Measurements from ENCODE around the gene EEA1. TPM values are rescaled to one million over a fixed set of nuclear protein-coding genes. Genes with fewer than 3 reads are reported as not detected.

Gene EEA1
- total RNA-seq, 1 donor from 2014 or later = 17.5 TPM

DNA sequence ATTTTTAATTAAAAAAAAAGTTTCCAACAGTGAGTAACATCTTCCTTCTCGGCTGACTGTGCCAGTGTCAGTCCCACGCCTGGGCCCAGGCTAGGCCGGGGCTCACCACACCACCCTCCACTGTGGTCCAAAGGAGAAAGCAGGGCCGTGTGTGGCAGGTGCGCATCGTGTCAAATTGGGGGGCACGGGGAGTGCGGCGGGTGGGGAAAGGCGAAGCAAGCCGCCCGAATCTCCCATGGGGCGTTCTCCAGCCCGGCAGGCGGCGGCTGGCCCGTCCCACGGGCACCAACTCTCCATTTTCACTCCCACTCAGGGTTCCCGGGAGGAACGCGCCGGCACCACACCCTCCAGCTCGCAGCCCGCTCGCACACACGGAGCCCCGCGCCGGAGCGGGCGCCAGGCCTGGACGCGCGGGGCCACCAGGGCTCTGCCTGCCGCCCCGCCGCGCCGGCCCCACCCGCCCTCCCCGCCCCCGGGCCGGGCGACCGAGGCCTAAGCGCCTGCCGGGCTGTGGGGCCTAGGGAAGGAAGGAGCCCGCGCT is 604 bp downstream of the EEA1 start:
- Mint-ChIP-seq H3K4me1 (ENCODE audit: low read depth) (peaks cover 31% of the 10 kb centered on the region), H3K9me3 (no peaks in the 10 kb centered on the region), H3K4me3 (peak overlapping the region; percentile 88), H3K36me3 (ENCODE audit: low read depth) (peaks cover 4% of the 10 kb centered on the region), H3K27me3 (ENCODE audit: insufficient read depth) (peaks cover 13% of the 10 kb centered on the region), H3K27ac (peak overlapping the region; percentile 96)
- peak; percentile 20 for DNase-seq (ENCODE audit: low spot score)
- intact Hi-C loops (cut with micrococcal nuclease) = loop anchor here (5.0 to 10.0 kb wide), 9 partner anchors 101 to 1716 kb away; partner anchors contain the start of gene SOCS2

DNA sequence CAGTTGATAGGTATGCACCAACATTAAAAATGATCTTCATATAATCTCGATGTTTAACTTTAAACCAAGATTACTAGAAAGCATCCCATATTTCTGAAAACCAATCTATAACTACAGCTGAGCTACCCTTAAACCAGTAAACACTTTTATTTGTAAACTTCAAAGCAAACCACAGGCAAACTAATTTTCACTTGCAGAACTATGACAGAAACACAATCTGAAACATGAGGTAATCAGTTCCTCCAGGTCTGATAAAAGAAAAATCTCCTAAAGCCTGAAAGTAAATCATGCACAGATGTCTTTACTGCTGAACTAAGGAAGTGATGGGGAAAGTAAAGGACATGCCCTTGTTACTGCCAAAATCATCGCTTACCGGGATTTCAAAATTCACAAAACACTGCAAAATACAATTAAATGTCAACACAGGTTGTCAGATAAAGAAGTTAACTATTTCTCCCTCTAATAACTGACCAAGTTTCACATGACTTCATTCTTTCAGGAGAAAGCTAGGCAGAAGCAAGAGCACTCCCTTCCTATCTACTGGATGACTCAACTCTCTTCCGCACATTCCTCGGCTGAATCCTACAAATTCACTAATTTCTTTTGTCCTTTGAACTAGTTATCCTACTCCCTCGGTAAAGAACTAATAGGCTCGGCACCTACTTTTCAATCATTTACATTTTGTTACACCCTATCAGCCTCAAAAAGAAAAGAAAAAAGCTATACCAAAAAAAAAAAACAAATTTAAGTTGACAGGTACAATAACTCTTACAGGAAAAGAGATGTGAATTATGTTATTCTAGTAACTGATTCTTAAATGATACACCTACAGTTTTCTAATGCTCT is 1.4 kb downstream of the EEA1 start:
- Mint-ChIP-seq H3K27me3 (ENCODE audit: insufficient read depth) (peaks cover 13% of the 10 kb centered on the region), H3K4me3 (peak overlapping the region; percentile 88), H3K27ac (peak overlapping the region; percentile 96), H3K36me3 (ENCODE audit: low read depth) (peaks cover 7% of the 10 kb centered on the region), H3K4me1 (ENCODE audit: low read depth) (peaks cover 31% of the 10 kb centered on the region), H3K9me3 (no peaks in the 10 kb centered on the region)
- intact Hi-C loops (cut with micrococcal nuclease) = loop anchor here (1.0 to 10.0 kb wide), 14 partner anchors 61 to 1717 kb away; partner anchors contain the start of gene SOCS2
- DNase-seq (ENCODE audit: low spot score) = no peak

DNA sequence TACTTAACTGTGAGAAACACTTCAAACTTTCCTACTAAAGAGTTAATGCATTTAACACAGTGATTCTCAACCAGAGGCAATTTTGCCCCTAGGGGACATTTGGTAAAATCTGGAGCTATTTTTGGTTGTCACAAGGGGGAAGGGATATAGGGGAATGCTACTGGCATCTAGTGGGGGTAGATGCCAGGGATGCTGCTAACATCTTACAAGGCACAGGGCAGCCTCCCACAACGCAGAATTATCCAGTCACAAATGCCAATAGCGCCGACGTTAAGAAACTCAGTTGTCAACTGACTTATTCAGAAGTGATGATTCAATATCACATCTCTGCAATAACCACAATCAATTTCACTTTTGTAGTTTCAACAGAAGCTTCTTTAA is 2.0 kb downstream of the EEA1 start:
- intact Hi-C loops (cut with micrococcal nuclease) = loop anchor here (1.0 to 10.0 kb wide), 14 partner anchors 61 to 1718 kb away; partner anchors contain the start of gene SOCS2
- peaks cover 11% of the 10 kb centered on the region for H3K36me3 Mint-ChIP-seq (ENCODE audit: low read depth)
- H3K27ac Mint-ChIP-seq = peak overlapping the region; percentile 96
- peaks cover 35% of the 10 kb centered on the region for H3K4me1 Mint-ChIP-seq (ENCODE audit: low read depth)
- peak; percentile 23 for DNase-seq (ENCODE audit: low spot score)
- peak overlapping the region; percentile 88 for H3K4me3 Mint-ChIP-seq
- H3K9me3 Mint-ChIP-seq = peaks cover 3% of the 10 kb centered on the region
- H3K27me3 Mint-ChIP-seq (ENCODE audit: insufficient read depth) = peaks cover 13% of the 10 kb centered on the region

DNA sequence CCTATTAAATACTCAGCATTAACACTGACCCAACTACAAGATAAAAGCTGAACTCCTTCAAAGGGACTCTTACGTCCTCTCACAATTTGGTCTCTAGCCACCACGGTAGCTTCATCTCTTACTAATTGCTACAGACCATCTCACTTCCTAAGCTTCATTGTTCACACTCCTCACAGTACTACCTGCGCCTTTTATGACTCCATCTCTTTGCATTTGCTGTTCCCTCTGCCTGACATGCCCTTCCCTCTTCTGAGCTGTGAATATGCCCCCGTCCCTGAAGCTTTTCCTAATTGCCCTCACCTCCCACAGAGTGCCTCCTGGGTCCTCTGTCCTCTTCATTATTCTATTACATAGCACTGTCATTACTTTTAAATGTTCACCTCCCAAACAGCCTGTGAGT is 2.5 kb downstream of the EEA1 start:
- Mint-ChIP-seq H3K27ac (no peak overlapping the region), H3K27me3 (ENCODE audit: insufficient read depth) (peaks cover 13% of the 10 kb centered on the region), H3K36me3 (ENCODE audit: low read depth) (peaks cover 13% of the 10 kb centered on the region), H3K4me3 (peak overlapping the region; percentile 88), H3K4me1 (ENCODE audit: low read depth) (peaks cover 38% of the 10 kb centered on the region), H3K9me3 (peaks cover 6% of the 10 kb centered on the region)
- DNase-seq (ENCODE audit: low spot score) = no peak
- intact Hi-C loops (cut with micrococcal nuclease) = loop anchor here (5.0 to 10.0 kb wide), 9 partner anchors 99 to 1718 kb away; partner anchors contain the start of gene SOCS2

DNA sequence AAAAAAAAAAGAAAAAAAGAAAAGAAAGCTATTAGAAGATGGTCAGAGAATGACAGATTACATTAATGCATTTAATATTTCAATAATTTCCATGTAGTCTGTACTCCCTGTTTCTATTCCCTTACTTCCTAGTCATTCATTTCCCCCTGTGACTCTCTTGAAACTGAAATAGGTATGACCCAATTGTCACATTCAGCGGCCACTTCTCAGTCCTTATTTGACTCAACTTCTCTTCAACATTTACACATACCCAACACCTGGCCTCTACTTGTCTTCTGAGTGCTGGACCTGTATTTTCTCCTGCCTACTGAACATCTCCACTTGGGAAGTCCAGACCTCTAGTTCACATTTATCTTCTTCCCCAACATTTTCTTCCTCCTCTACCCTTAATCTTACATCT is 7.2 kb downstream of the EEA1 start:
- DNase-seq (ENCODE audit: low spot score) = no peak
- H3K4me3 Mint-ChIP-seq = no peak overlapping the region
- H3K4me1 Mint-ChIP-seq (ENCODE audit: low read depth) = peaks cover 15% of the 10 kb centered on the region
- intact Hi-C loops (cut with micrococcal nuclease) = loop anchor here (10.0 kb wide), 2 partner anchors 717 to 1723 kb away; no protein-coding TSS in a partner anchor
- peaks cover 6% of the 10 kb centered on the region for H3K9me3 Mint-ChIP-seq
- peaks cover 9% of the 10 kb centered on the region for H3K27me3 Mint-ChIP-seq (ENCODE audit: insufficient read depth)
- no peak overlapping the region for H3K27ac Mint-ChIP-seq
- H3K36me3 Mint-ChIP-seq (ENCODE audit: low read depth) = peaks cover 13% of the 10 kb centered on the region

DNA sequence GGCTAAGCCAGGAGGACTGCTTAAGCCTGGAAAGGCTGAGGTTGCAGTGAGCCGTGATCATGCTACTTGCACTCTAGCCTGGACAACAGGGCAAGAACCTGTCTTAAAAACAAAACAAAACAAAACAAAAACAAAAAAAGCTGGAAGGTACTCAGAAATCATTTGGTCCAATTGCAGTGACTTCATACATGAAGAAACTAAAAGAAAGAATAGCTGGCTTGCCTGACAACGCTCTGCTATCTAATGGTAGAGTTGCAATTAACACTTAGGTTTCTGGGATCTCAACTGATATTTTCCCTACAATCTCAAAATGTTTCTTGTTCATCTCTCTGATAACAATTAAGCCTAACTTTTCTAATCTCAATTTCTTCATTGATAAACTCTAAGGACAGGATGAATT is 13.7 kb downstream of the EEA1 start:
- Mint-ChIP-seq H3K27me3 (ENCODE audit: insufficient read depth) (no peaks in the 10 kb centered on the region), H3K4me3 (no peak overlapping the region), H3K4me1 (ENCODE audit: low read depth) (peaks cover 21% of the 10 kb centered on the region), H3K9me3 (peaks cover 4% of the 10 kb centered on the region), H3K36me3 (ENCODE audit: low read depth) (peaks cover 5% of the 10 kb centered on the region), H3K27ac (no peak overlapping the region)
- no peak for DNase-seq (ENCODE audit: low spot score)
- intact Hi-C loops (cut with micrococcal nuclease) = no loop called here

DNA sequence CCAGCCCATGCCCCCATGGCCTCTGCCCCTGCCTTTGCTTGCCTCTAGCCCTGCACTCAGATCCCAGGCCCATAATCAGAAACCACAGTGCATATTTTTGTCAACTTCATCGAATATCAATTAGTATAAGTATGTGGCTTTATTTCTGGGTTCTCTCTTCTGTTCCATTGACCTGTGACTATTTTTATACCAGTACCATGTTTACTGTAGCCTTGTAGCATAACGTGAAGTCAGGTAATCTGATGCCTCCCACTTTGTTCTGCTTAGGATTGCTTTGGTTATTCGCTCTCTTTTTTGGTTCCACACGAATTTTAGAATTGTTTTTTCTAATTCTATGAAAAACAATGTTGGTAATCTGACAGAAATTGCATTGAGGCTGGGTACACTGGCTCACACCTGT is 14.9 kb downstream of the EEA1 start:
- peaks cover 21% of the 10 kb centered on the region for H3K4me1 Mint-ChIP-seq (ENCODE audit: low read depth)
- no peaks in the 10 kb centered on the region for H3K27me3 Mint-ChIP-seq (ENCODE audit: insufficient read depth)
- DNase-seq (ENCODE audit: low spot score) = no peak
- peaks cover 5% of the 10 kb centered on the region for H3K36me3 Mint-ChIP-seq (ENCODE audit: low read depth)
- intact Hi-C loops (cut with micrococcal nuclease) = no loop called here
- no peak overlapping the region for H3K4me3 Mint-ChIP-seq
- peaks cover 5% of the 10 kb centered on the region for H3K9me3 Mint-ChIP-seq
- H3K27ac Mint-ChIP-seq = no peak overlapping the region

DNA sequence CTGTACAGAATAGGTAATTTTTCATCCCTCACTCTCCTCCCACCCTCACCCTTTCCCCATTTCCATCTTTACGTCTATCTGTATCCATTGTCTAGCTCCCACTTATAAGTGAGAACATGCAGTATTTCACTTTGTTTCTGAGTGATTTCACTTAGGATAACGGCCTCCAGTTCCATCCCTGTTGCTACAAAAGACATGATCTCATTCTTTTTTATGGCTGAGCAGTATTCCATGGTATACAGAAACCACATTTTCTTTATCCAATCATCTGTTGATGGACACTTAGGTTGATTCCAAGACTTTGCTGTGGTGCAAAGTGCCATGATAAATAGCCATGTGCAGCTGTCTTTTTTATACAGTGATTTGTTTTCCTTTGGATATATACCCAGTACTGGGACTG is 16.4 kb downstream of the EEA1 start:
- Mint-ChIP-seq H3K27ac (no peak overlapping the region), H3K36me3 (ENCODE audit: low read depth) (peaks cover 5% of the 10 kb centered on the region), H3K4me1 (ENCODE audit: low read depth) (peaks cover 25% of the 10 kb centered on the region), H3K9me3 (peaks cover 10% of the 10 kb centered on the region), H3K4me3 (no peak overlapping the region), H3K27me3 (ENCODE audit: insufficient read depth) (no peaks in the 10 kb centered on the region)
- no peak for DNase-seq (ENCODE audit: low spot score)
- intact Hi-C loops (cut with micrococcal nuclease) = no loop called here

DNA sequence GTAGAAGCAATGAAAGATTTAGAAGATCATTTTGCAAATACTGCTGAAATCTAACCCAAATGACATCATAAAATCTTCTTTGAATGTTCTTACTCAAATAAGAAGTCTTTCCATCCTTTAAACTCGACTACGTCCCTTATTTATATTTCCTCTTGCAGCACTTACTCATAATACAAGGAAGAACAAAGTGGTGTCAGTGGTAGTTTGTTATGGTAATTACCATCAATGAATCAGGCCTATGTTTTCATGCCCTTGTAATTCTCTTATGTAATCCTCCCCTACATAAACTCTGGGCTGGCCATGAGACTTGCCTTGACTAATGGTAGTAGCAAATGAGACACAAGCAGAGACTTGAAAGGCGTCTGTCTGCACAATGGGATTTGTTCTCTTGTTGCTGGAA is 17.0 kb downstream of the EEA1 start:
- Mint-ChIP-seq H3K9me3 (peaks cover 10% of the 10 kb centered on the region), H3K36me3 (ENCODE audit: low read depth) (peaks cover 7% of the 10 kb centered on the region), H3K4me1 (ENCODE audit: low read depth) (peaks cover 25% of the 10 kb centered on the region), H3K27me3 (ENCODE audit: insufficient read depth) (no peaks in the 10 kb centered on the region), H3K27ac (peak overlapping the region; percentile 45), H3K4me3 (no peak overlapping the region)
- no peak for DNase-seq (ENCODE audit: low spot score)
- intact Hi-C loops (cut with micrococcal nuclease) = no loop called here

DNA sequence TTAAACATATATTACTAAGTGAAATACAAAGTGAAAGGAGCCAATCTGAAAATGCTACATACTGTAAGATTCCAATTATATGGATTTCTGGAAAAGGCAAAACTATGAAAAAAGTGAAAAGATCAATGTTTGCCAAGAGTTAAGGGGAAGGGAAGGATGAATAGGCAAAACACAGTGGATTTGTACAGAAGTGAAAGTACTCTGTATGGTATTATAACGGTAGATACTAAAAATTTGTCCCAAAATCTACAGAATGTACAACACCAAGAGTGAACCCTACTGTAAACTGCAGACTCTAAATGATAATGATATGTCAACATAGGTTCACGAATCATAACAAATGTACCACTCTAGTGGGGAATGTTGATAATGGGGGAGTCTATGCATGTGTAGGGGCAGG is 17.8 kb downstream of the EEA1 start:
- H3K9me3 Mint-ChIP-seq = peaks cover 10% of the 10 kb centered on the region
- H3K4me1 Mint-ChIP-seq (ENCODE audit: low read depth) = peaks cover 25% of the 10 kb centered on the region
- H3K36me3 Mint-ChIP-seq (ENCODE audit: low read depth) = peaks cover 7% of the 10 kb centered on the region
- H3K4me3 Mint-ChIP-seq = no peak overlapping the region
- intact Hi-C loops (cut with micrococcal nuclease) = no loop called here
- H3K27ac Mint-ChIP-seq = peak overlapping the region; percentile 49
- no peaks in the 10 kb centered on the region for H3K27me3 Mint-ChIP-seq (ENCODE audit: insufficient read depth)
- DNase-seq (ENCODE audit: low spot score) = no peak

DNA sequence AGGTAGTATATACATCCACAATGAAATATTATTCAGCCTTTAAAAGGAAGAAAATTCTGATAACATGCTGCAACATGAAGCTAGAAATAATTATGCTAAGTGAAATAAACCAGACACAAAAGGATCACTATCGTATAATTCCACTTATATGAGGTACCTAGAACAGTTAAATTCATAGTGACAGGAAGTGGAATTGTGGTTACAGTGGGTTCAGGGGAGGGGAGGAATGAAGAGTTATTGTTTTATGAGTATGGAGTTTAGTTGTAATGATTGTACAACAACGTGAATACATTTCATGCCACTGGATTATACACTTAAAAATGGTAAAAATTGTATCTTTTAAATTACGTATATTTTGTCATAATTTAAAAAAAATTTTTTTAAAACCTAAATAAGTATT is 21.0 kb downstream of the EEA1 start:
- no peaks in the 10 kb centered on the region for H3K27me3 Mint-ChIP-seq (ENCODE audit: insufficient read depth)
- peaks cover 6% of the 10 kb centered on the region for H3K9me3 Mint-ChIP-seq
- H3K36me3 Mint-ChIP-seq (ENCODE audit: low read depth) = peaks cover 5% of the 10 kb centered on the region
- DNase-seq (ENCODE audit: low spot score) = no peak
- H3K4me3 Mint-ChIP-seq = no peak overlapping the region
- intact Hi-C loops (cut with micrococcal nuclease) = no loop called here
- H3K4me1 Mint-ChIP-seq (ENCODE audit: low read depth) = peaks cover 25% of the 10 kb centered on the region
- H3K27ac Mint-ChIP-seq = no peak overlapping the region

DNA sequence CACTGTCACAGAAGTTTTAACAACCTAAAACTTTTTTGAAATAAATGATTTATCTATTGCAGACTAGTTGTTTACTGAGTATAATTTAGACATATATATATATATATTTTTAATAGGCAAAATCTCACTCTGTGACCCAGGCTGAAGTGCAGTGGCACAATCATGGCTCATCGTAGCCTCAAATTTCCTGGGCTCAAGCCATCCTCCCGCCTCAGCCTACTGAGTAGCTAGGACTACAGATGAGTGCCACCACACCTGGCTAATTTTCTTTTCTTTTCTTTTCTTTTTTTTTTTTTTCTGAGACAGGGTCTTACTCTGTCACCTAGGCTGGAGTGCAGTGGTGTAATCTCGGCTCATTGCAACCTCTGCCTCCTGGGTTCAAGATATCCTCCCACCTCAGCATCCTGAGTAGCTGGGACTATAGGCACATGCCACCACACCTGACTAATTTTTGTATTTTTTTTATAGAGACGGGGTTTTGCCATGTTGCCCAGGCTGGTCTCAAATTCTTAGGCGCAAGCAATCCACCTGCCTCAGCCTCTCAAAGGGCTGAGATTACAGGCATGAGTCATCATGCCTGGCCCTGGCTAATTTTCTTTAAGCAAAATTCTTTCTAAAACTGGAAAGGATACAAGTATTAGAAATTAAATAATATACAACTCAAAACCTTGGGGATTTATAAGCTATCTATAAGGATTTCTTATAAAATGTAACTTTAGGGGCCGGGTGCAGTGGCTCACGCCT is 23.1 kb downstream of the EEA1 start:
- no peak overlapping the region for H3K4me3 Mint-ChIP-seq
- no peak for DNase-seq (ENCODE audit: low spot score)
- intact Hi-C loops (cut with micrococcal nuclease) = no loop called here
- peaks cover 6% of the 10 kb centered on the region for H3K9me3 Mint-ChIP-seq
- no peaks in the 10 kb centered on the region for H3K27me3 Mint-ChIP-seq (ENCODE audit: insufficient read depth)
- peaks cover 8% of the 10 kb centered on the region for H3K4me1 Mint-ChIP-seq (ENCODE audit: low read depth)
- H3K36me3 Mint-ChIP-seq (ENCODE audit: low read depth) = peaks cover 2% of the 10 kb centered on the region
- H3K27ac Mint-ChIP-seq = no peak overlapping the region
